GM10266 (cell line): ENCODE data around the gene WDR20.

Source experiments
- DNase-seq: peaks from one replicate; pipeline ENCODE4 v3.0.0; 2012; ENCODE audit errors: extremely low spot score
- TF ChIP-seq, protein P1 (sequence below): IDR thresholded peaks from 2 replicates; pipeline ENCODE4 v1.5.1; 2012; ENCODE audit warnings: mild to moderate bottlenecking, low read depth; ENCODE audit not compliant: control insufficient read depth, insufficient read depth; ENCODE audit errors: missing control alignments

The WDR20 gene

DNA sequence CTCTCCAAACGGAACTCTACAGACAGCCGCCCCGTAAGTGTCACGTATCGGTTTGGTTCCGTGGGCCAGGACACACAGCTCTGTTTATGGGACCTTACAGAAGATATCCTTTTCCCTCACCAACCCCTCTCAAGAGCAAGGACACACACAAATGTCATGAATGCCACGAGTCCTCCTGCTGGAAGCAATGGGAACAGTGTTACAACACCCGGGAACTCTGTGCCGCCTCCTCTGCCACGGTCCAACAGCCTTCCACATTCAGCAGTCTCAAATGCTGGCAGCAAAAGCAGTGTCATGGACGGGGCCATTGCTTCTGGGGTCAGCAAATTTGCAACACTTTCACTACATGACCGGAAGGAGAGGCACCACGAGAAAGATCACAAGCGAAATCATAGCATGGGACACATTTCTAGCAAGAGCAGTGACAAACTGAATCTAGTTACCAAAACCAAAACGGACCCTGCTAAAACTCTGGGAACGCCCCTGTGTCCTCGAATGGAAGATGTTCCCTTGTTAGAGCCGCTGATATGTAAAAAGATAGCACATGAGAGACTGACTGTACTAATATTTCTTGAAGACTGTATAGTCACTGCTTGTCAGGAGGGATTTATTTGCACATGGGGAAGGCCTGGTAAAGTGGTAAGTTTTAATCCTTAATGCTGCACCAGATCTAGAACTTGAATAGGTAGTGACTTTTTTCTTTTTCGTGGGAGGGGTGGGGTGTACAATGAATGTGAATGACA, 69.7 kb downstream of the WDR20 start:
- TF ChIP-seq, protein P1, sequence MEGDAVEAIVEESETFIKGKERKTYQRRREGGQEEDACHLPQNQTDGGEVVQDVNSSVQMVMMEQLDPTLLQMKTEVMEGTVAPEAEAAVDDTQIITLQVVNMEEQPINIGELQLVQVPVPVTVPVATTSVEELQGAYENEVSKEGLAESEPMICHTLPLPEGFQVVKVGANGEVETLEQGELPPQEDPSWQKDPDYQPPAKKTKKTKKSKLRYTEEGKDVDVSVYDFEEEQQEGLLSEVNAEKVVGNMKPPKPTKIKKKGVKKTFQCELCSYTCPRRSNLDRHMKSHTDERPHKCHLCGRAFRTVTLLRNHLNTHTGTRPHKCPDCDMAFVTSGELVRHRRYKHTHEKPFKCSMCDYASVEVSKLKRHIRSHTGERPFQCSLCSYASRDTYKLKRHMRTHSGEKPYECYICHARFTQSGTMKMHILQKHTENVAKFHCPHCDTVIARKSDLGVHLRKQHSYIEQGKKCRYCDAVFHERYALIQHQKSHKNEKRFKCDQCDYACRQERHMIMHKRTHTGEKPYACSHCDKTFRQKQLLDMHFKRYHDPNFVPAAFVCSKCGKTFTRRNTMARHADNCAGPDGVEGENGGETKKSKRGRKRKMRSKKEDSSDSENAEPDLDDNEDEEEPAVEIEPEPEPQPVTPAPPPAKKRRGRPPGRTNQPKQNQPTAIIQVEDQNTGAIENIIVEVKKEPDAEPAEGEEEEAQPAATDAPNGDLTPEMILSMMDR, result no peak
- no peak for DNase-seq

DNA sequence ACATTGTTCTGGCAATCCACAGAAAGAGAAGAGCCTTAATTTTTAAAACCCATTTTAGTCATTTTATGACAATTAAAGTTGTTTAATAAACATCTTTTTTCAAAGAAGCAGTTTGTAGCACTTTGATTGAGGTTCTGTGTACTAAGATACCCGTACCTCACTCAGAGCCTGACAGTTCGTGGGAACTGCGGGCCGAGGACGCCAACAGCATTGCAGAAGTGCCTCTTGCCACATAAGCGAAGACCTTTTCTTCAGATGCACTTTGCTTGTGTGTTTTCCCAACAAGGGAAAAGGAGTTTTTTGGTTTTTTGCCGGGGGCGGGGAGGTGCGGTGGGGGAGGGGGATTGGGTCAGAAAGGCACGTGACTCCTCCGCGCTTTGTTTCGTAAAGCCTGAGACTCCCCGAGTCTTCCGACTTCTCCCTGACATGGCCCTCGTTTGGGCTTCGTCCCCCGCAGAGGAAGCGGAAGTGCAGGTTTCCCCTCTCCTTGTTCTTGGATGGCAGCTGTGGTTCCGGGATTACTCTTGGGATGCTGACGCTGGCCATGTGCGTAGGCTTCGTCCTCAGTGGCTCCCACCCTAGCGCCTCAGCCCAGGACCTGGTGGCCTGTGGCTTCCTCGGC, 70.8 kb downstream of the WDR20 start:
- TF ChIP-seq, protein P1, result no peak
- no peak for DNase-seq

DNA sequence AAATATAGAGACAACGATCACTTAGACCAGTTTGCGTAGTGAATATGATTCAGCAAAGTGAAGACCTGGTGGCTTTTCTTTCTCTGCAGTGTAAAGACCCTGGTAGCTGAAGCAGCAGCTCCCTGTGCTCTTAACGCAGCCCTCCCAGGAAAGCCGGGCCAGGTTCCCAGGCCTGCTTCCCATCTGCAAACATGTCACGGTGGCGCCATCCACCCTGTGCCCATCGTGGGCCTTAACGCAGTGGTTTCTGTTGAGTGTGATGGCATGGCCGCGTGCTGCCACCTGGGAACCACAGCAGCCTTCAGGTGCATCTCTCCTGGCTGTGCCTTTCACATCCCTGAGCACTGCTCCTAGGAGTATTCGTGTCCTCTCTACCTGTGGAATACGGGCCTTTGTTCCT, 71.5 kb downstream of the WDR20 start:
- DNase-seq, result no peak

DNA sequence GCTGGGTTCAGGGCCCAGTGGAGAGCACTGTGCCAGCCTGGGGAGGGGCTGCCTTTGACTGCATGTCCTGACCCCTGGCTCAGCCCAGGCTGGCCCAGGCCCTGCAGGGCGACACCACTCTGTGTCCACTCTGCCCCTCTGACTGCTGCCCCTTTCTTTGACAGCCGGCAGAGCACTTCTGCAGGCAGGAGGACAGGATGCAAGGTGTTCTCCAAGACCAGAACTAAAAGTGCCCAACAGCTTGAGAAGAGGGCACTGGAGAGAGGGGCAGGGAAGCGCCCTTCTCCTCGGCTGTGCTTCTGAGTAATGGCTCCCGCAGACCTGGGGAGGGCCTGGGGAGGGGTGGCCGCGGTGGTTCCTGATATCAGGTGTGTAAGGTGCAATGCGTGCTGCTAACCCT, 72.7 kb downstream of the WDR20 start:
- TF ChIP-seq, protein P1, result no peak
- no peak for DNase-seq

More for the DNA sequence above, 71.5 kb downstream of the WDR20 start:
- TF ChIP-seq, protein P1, result no peak

DNA sequence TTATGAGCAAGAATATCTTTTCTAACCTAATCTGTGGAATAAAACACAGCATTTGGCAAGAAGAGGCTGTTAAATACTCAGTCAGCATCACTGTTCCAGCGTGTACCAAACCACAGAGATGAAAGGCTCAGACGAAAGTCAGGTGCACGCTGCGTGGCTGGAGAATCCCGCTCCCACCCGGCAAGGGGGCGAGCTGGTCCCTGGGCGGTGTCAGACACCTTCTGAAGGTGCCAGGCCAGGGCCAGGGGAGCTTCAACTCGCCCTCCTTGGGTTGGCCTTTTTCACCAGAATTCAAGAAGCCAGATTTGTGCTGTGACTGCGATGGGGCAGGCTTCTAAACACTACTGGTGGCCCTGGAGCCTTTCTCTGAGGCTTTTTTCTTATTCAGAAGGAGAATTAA, 73.1 kb downstream of the WDR20 start:
- TF ChIP-seq, protein P1, result no peak
- no peak for DNase-seq

DNA sequence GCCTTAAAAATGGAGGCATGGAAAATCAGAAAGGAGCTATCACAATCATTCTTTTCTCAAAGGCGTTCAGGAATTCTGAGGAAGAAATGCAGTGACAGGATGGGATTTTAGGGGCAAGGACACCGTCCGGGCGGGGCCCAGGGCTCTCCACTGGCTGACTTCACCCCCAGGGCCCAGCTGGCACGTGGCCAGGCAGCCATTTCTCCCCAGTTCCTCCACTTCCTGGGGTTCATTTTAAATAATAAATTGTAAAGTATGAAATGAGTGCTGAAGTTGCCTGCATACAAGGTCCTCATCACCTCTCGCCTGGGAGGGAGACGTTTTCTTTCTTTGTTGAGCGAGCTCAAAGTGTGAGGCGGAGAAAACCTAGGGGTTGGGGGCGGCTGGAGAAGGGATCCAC, 73.8 kb downstream of the WDR20 start:
- TF ChIP-seq, protein P1, result no peak

DNA sequence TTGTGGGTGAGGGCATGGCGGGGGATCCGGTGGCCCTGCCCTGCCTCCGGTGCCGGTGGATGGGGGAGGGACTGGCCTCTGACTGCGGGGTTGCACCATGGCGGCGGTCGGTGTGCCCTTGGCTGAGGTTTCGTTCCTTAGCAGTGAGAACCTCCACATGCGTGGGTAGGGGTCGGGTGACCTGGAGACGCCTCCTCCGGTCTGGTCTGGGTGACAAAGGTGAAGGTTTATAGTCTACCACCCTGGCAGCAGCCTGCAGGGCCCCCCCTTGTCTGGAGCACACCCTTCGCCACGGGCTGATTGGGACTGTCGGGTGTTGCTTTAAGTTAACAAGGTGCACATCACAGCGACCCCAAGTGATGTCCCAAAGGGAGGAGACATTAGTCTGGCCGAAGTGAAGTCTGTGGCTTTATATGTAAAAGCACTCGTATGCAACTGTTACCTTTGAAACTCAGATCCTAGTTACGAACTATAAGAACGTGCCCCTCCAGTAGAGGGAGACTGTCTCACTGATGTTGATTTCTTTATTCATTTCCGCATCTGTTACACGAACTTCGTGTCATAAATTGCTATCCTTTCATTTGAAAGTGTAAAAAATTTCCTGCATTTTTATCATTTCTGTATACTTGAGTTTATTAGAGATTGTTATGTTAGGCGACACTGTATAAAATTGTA, 74.4 kb downstream of the WDR20 start:
- TF ChIP-seq, protein P1, result no peak
- no peak for DNase-seq

More for the DNA sequence above, 73.8 kb downstream of the WDR20 start:
- no peak for DNase-seq
